ENCODE measurements around the gene NFU1.

NFU1 gene

DNA sequence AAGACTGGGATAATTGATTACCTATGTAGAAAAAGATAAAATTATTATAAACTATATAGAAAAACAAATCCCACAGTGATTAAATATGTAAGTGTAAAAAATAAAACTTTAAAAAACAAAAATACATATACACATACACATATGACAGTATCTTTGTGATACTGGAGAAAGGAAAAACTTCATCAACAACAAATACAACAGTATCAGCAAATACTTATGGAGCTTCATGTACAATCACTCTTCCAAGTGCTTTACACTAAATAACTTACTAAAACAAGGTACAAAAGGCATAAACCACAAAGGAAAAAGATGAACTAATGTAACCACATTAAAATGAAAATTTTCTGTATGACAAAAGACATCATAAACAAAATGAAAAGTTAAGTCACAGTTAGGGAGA is 26.1 kb downstream of the NFU1 start:
- Histone ChIP-seq H3K79me2 (ENCODE audit: insufficient read depth, low read length) (no peaks in the 10 kb centered on the region), H2AFZ (ENCODE audit: low read length) (no peak overlapping the region), H3K4me1 (ENCODE audit: insufficient read depth, low read length, poor library complexity, severe bottlenecking) (peaks cover 3% of the 10 kb centered on the region), H3K4me3 (ENCODE audit: low read length, poor library complexity, severe bottlenecking) (no peak overlapping the region), H3F3A (ENCODE audit: low read depth) (no peaks in the 10 kb centered on the region), H3K9ac (ENCODE audit: low read depth, low read length, poor library complexity, severe bottlenecking) (no peak overlapping the region), H3K9me2 (replicated peaks; ENCODE audit: low read depth, low read length) (no peaks in the 10 kb centered on the region), H3K36me3 (ENCODE audit: insufficient read depth, low read length) (peaks cover 22% of the 10 kb centered on the region; the same call in 1 of the 2 replicates), H3K9me3 (ENCODE audit: insufficient read depth, low read depth, low read length) (no peaks in the 10 kb centered on the region), H3K27me3 (ENCODE audit: insufficient read depth, low read length, poor library complexity, severe bottlenecking) (no peaks in the 10 kb centered on the region), H4K20me1 (ENCODE audit: insufficient read depth, low read length, poor library complexity, severe bottlenecking) (no peaks in the 10 kb centered on the region), H3K4me2 (ENCODE audit: low read depth, low read length, poor library complexity, severe bottlenecking) (no peak overlapping the region)
- no peak for TF ChIP-seq EZH2phosphoT487 (IDR thresholded peaks at IDR 0.05; ENCODE audit: borderline replicate concordance)
- TF ChIP-seq CTCF (conservative IDR thresholded peaks at IDR 0.05; ENCODE audit: low read length): no peak

GRCh38 chr2:69405306-69405705 is 31.9 kb downstream of the NFU1 start:
- Histone ChIP-seq H3K9ac (ENCODE audit: low read depth, low read length, poor library complexity, severe bottlenecking) (no peak overlapping the region), H3K4me1 (ENCODE audit: insufficient read depth, low read length, poor library complexity, severe bottlenecking) (peaks cover 3% of the 10 kb centered on the region), H4K20me1 (ENCODE audit: insufficient read depth, low read length, poor library complexity, severe bottlenecking) (no peaks in the 10 kb centered on the region), H3K4me3 (ENCODE audit: low read length, poor library complexity, severe bottlenecking) (no peak overlapping the region), H3K9me2 (replicated peaks; ENCODE audit: low read depth, low read length) (0 out of 2 replicates have a peak, but pooled peaks cover 3% of the 10 kb centered on the region), H3K9me3 (ENCODE audit: insufficient read depth, low read depth, low read length) (peaks cover 6% of the 10 kb centered on the region; the same call in 1 of the 2 replicates), H3K79me2 (ENCODE audit: insufficient read depth, low read length) (no peaks in the 10 kb centered on the region), H3K27me3 (ENCODE audit: insufficient read depth, low read length, poor library complexity, severe bottlenecking) (no peaks in the 10 kb centered on the region), H2AFZ (ENCODE audit: low read length) (no peak overlapping the region), H3K36me3 (ENCODE audit: insufficient read depth, low read length) (peaks cover 48% of the 10 kb centered on the region; the same call in 1 of the 2 replicates), H3F3A (ENCODE audit: low read depth) (no peaks in the 10 kb centered on the region), H3K4me2 (ENCODE audit: low read depth, low read length, poor library complexity, severe bottlenecking) (no peak overlapping the region)
- TF ChIP-seq CTCF (conservative IDR thresholded peaks at IDR 0.05; ENCODE audit: low read length): no peak
- no peak for TF ChIP-seq EZH2phosphoT487 (IDR thresholded peaks at IDR 0.05; ENCODE audit: borderline replicate concordance)

GRCh38 chr2:69400121-69400520 is 37.1 kb downstream of the NFU1 start:
- Histone ChIP-seq H3K79me2 (ENCODE audit: insufficient read depth, low read length) (no peaks in the 10 kb centered on the region), H3F3A (ENCODE audit: low read depth) (no peaks in the 10 kb centered on the region), H3K4me1 (ENCODE audit: insufficient read depth, low read length, poor library complexity, severe bottlenecking) (no peaks in the 10 kb centered on the region), H3K9me3 (ENCODE audit: insufficient read depth, low read depth, low read length) (peaks cover 6% of the 10 kb centered on the region; the same call in 1 of the 2 replicates), H3K36me3 (ENCODE audit: insufficient read depth, low read length) (peaks cover 43% of the 10 kb centered on the region; the same call in 1 of the 2 replicates), H3K4me3 (ENCODE audit: low read length, poor library complexity, severe bottlenecking) (no peak overlapping the region), H3K27me3 (ENCODE audit: insufficient read depth, low read length, poor library complexity, severe bottlenecking) (no peaks in the 10 kb centered on the region), H3K9me2 (replicated peaks; ENCODE audit: low read depth, low read length) (no peaks in the 10 kb centered on the region), H4K20me1 (ENCODE audit: insufficient read depth, low read length, poor library complexity, severe bottlenecking) (no peaks in the 10 kb centered on the region), H2AFZ (ENCODE audit: low read length) (no peak overlapping the region), H3K9ac (ENCODE audit: low read depth, low read length, poor library complexity, severe bottlenecking) (no peak overlapping the region), H3K4me2 (ENCODE audit: low read depth, low read length, poor library complexity, severe bottlenecking) (no peak overlapping the region)
- TF ChIP-seq EZH2phosphoT487 (IDR thresholded peaks at IDR 0.05; ENCODE audit: borderline replicate concordance) (no peak), CTCF (conservative IDR thresholded peaks at IDR 0.05; ENCODE audit: low read length) (no peak)
